ENCODE results near the gene CHMP5.
"Not testable (repeated sequence)": the region's sequence is repeated elsewhere in the genome, so short reads cannot be mapped to it uniquely, and the experiment has no call there.

CHMP5 gene

DNA sequence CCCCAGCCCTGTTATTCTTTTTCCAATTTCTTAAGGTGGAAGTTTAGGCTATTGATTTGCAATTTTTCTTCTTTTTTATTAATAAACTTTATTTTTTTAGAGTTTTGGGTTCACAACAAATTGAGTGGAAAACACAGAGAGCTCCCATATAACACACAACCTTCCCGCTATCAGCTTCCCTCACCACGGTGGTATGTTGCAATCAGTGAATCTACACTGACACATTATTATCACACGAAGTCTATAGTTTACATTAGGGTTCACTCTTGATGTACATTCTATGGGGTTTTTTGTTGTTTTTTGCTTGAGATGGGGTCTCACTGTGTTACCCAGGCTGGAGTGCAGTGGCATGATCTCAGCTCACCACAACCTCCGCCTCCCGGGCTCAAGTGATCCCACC is 20.7 kb downstream of the CHMP5 start:
- no peak for DNase-seq

GRCh38 chr9:33287087-33287490 is 22.2 kb downstream of the CHMP5 start:
- DNase-seq: peak; percentile 54

GRCh38 chr9:33288235-33288634 is 23.4 kb downstream of the CHMP5 start:
- DNase-seq: no peak

GRCh38 chr9:33288828-33289483 is 24.1 kb downstream of the CHMP5 start:
- DNase-seq: no peak

DNA sequence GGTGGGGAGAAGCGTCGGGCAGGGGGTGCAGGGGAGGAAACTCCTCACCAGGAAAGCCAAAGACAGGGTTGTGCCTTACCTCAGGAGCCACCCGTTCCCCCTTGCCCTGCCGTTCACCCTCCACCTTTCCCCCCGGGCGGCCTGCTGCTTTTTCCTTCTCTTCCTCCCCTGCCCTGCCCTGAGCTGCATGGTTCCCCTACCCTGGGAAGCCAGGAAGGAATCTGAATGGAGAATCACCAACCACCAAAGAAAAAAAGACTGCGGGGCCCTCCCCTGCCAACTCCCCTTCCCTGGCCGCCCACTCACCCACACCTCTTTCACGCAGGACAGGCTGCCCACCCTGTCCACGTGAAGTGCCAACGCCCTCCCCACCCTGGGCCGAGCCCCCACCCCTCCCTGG is 24.6 kb downstream of the CHMP5 start:
- DNase-seq: no peak

- no peak for DNase-seq
Measured at GRCh38 chr9:33289936-33290246, 25.0 kb downstream of the CHMP5 start.

DNA sequence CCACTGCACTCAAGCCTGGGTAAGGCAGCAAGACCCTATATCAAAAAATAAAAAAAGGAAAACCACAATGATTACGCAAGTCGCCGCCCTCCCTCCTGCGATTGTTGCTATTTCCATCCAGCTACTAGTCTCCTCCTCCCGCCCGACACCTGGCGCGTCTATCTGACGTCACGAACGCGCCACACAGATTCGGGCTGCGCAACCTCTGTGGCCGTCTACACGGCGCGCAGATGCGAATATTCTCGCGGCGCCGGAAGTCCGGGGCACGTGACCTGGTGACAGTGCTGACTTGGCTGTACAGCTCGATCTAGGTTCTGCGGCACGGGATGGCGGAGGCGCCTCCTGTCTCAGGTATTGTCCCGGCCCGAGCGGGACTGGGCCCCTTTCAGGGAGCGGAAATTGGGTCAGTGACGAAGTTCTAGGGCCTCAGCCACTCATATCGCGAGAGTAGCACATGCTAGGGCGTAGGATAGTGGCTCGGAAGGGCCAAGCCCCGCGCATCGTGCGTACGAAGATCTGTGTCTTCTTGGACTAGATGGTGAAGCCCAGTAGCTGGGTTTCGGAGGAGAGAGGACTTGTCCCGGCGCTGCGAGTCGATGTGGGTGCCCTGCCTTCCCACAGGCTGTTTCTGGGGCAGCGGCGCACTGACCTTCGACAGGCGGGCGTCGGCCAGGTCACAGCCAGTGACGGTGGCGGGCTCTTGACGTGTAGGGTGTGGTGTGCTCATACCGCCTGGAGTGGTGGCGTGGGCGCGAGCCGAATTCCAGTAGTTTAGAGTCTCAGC is 25.6 kb downstream of the CHMP5 start, which contains the start of gene NFX1:
Gene NFX1 (plus strand): TSS at position 270 of the 784 bp plus-strand sequence. CDS start 57 bp downstream, at position 327.
- peak; percentile 97 for DNase-seq

DNA sequence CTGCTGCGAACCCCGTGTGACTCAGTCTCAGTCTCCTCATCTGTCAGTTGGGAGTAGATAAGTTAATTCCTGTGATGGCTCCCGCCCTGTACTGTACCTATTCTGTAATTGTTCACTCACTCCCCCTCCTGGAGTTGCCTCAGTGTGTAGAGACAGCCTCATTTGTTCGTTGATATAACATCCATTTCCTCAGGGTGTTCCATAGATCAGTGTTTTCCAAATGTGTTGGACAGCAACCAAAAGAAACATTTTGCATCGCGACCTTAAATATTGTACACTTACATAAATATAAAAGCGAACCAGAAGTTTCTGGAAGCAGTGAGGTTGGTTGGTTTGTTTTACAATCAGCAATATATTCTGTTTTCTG is 26.2 kb downstream of the CHMP5 start:
- DNase-seq: no peak

- DNase-seq: no peak
Measured at GRCh38 chr9:33291901-33292300, 27.1 kb downstream of the CHMP5 start.

DNA sequence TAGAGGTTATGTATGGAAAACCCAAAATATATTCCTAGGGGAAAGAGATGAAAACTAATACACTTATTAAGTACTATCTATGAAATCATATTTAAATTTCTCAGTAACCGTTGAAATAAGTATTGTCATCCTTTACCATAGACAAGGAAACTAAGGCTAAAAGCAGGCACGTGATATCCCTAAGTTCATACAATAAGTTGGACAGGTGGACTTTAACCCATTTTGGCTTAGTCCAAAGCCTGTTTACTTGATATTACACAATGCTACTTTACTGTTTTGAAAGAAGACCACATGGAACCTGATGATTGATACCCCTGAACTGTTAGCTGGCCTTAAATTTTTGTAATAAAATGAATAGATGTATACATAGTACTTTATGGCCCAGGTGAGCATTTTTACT is 28.9 kb downstream of the CHMP5 start:
- no peak for DNase-seq

DNA sequence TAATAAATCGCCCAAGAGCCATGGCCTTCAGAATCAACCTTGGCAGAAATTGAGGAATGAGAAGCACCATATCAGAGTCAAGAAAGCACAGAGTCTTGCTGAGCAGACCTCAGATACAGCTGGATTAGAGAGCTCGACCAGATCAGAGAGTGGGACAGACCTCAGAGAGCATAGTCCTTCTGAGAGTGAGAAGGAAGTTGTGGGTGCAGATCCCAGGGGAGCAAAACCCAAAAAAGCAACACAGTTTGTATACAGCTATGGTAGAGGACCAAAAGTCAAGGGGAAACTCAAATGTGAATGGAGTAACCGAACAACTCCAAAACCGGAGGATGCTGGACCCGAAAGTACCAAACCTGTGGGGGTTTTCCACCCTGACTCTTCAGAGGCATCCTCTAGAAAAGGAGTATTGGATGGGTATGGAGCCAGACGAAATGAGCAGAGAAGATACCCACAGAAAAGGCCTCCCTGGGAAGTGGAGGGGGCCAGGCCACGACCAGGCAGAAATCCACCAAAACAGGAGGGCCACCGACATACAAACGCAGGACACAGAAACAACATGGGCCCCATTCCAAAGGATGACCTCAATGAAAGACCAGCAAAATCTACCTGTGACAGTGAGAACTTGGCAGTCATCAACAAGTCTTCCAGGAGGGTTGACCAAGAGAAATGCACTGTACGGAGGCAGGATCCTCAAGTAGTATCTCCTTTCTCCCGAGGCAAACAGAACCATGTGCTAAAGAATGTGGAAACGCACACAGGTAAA is 30.0 kb downstream of the CHMP5 start:
- DNase-seq: no peak

- DNase-seq: no peak
Measured at GRCh38 chr9:33295571-33295970, 30.7 kb downstream of the CHMP5 start.

DNA sequence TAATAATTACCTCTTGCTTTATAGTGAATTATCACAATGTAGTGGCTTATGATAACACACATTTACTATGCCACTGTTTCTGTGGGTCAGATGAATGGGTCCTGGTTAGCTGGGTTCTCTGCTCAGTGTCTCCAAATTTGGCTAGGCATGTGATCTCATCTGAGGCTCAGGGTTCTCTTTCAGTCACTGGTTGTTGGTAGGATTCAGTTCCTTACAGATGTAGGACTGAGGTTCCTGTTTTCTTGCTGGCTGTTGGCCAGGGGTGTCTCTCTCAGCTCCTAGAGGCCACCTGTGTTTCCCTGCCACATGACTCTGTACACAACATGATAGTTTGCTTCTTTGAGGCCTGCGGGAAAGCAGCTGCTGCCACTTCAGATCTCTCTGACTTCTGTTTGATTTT is 32.6 kb downstream of the CHMP5 start:
- DNase-seq: peak; percentile 28

DNA sequence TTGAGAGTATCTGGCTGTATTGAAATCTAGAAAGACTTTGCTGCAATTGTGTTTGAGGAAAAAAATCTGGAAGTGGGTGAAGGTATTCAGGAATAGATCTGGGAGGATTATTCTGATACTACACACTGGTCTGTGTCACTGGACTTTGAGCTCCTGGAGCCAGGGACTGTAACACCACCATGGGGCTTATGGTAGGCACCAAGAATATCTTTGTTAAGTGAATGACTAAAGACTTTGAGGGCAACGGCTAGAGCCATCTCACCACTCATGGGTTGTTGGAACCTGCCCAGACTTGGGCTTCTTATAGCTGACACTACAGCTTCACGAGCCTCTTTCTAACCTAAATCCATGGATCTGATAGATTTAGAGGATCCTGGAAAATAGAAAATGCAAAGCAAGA is 35.7 kb downstream of the CHMP5 start:
- no peak for DNase-seq

DNA sequence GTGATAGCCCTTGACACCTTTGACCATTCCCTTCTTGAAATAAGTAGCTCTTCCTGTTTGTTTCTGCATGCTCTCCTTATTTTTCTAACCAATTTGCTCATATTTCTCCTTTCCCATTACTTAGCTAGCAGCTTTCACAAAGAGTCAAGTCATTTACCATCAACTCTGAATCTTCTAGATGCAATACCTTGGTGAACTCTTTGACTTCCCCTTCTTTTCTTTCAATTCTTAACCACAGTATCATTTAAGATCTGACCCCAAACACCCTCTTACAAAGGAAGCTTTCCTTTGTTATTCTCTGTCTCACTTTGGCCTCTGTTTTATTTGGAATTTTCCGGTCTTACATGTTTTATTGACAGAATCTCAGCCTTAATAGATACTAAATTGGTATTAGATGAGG is 39.5 kb downstream of the CHMP5 start:
- no peak for DNase-seq

DNA sequence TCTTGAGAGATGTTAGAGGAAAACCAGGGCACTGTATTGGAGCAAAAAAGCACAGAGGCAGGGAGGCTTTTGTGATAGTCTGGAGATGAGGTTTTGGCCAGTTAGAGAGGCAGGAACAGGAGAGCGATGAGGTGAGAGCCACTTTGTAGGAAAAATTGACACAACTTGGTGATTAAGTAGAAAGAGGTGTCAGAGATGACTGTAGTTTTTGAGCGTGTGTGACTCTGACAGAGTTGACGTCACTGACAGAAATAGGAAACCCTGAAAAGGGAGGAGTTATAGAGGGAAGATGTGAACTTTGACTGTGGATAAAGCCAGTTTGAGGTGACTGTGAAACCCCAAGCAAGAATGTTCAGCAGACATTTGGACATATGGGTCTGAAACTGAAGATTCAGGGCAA is 41.2 kb downstream of the CHMP5 start:
- DNase-seq: no peak

- no peak for DNase-seq
Measured at GRCh38 chr9:33307067-33307466, 42.2 kb downstream of the CHMP5 start.

DNA sequence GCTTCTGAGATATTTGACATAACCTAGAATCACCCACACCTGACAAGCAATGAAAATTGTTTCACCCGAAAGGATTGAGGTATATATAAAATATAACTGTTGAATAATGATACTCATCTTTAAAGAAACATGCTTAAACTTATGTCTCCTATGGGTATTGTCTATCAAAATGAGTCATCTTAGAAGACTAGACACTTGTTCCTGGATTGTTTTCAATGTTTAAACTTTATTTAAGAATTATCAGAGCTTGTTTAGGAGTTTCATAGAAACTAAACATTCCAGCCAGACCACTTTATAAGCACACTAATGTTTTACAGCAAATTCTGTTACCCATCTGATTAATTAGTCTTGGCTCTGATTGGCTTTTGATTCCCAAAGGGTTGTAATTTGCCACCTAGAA is 45.1 kb downstream of the CHMP5 start:
- no peak for DNase-seq

GRCh38 chr9:33310748-33311147 is 45.9 kb downstream of the CHMP5 start:
- no peak for DNase-seq

DNA sequence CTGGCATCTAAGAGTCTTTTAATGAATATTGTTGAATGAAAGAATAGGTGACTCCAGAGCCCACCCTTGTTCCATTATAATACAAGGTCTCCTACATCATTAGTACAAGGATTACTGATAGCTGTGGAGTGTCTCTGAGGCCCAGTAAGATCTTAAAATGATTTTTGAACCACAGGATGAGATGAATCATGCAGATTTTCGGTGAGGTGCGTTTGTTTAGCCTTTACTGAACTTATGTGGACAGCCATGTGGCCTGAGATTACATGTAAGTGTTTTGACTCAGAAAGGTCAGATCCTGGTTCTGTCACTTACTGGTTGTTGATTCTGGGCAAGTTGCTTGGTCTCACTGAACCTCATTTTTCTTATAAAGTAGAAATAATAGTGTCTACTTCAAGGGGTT is 47.1 kb downstream of the CHMP5 start:
- no peak for DNase-seq

- no peak for DNase-seq
Measured at GRCh38 chr9:33315371-33315770, 50.5 kb downstream of the CHMP5 start.

- DNase-seq: not testable (repeated sequence)
Measured at GRCh38 chr9:33317136-33317535, 52.3 kb downstream of the CHMP5 start.

DNA sequence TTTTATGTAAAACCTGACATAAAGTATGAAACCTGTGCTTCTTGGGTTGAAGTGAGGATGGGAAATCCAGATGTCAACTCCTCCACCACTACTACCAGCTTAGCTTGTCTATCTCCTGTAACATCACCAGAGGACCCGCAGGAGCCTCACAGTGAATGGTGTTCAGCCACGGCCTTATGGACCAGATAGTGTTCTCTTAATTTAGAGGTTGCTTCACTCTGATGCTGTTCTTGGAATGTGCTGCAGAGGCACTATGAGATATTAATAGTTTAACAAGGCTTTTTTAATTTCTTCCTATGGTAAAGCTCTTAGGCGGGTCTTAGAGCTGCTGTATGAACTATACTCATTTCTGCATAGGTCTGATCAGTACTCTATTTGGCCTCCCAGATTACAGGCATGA is 53.4 kb downstream of the CHMP5 start:
- no peak for DNase-seq

GRCh38 chr9:33318781-33319180 is 53.9 kb downstream of the CHMP5 start:
- DNase-seq: no peak
